SJSA1 (cell line): ENCODE results near the gene SCNN1A. TPM values are rescaled to one million over a fixed set of nuclear protein-coding genes. Genes with fewer than 3 reads are reported as not detected.

ENCODE experiments used
- DNase-seq, 2 experiments: peaks; one replicate each; pipeline ENCODE4 v3.0.0-alpha.2; 2015 to 2020; ENCODE audit warnings: low spot score in 2 of 2, low read depth in 1 of 2
- H3K27ac ChIP-seq: fragments of 250-450 bp; sonication (Bioruptor Pico); 2 replicates; pipeline ENCODE4 v1.5.1; 2020; ENCODE audit warnings: mild to moderate bottlenecking, moderate library complexity
- H3K27me3 ChIP-seq: fragments of 250-450 bp; sonication (Bioruptor Pico); replicated peaks from 2 replicates; pipeline ENCODE4 v1.5.1; 2020; ENCODE audit warnings: mild to moderate bottlenecking, moderate library complexity
- H3K36me3 ChIP-seq: fragments of 250-450 bp; sonication (Bioruptor Pico); 2 replicates; pipeline ENCODE4 v1.5.1; 2020; ENCODE audit warnings: mild to moderate bottlenecking
- H3K4me1 ChIP-seq: fragments of 250-450 bp; sonication (Bioruptor Pico); replicated peaks from 2 replicates; pipeline ENCODE4 v1.6.1; 2021; ENCODE audit warnings: mild to moderate bottlenecking
- H3K4me3 ChIP-seq: fragments of 250-450 bp; sonication (Bioruptor Pico); 2 replicates; pipeline ENCODE4 v1.5.1; 2020; ENCODE audit warnings: mild to moderate bottlenecking
- H3K9me3 ChIP-seq: fragments of 250-450 bp; sonication (Bioruptor Pico); replicated peaks from 2 replicates; pipeline ENCODE4 v1.5.1; 2020; ENCODE audit warnings: mild to moderate bottlenecking
- total RNA-seq: library from RNA; depleted of rRNA; stranded (reverse); fragments of >200 nt; shearing (Covaris generic); gene quantifications from 2 replicates; pipeline ENCODE4 v1.2.3, GENCODE V29; 2014

Gene SCNN1A
- total RNA-seq, 1 experiment from 2014 or later = 0.18 TPM

GRCh38 chr12:6368906-6369525 is 6.3 kb downstream of the SCNN1A start:
- DNase-seq = no peak
- Histone ChIP-seq H3K27ac (no peak overlapping the region), H3K9me3 (no peaks in the 10 kb centered on the region), H3K36me3 (no peaks in the 10 kb centered on the region), H3K4me1 (peaks cover 36% of the 10 kb centered on the region), H3K4me3 (no peak overlapping the region), H3K27me3 (no peaks in the 10 kb centered on the region)

GRCh38 chr12:6367969-6368892 is 7.1 kb downstream of the SCNN1A start:
- Histone ChIP-seq H3K27ac (no peak overlapping the region), H3K36me3 (no peaks in the 10 kb centered on the region)

GRCh38 chr12:6367065-6367968 is 8.0 kb downstream of the SCNN1A start:
- Histone ChIP-seq H3K36me3 (no peaks in the 10 kb centered on the region), H3K9me3 (no peaks in the 10 kb centered on the region), H3K4me1 (peaks cover 28% of the 10 kb centered on the region), H3K27ac (no peak overlapping the region), H3K27me3 (no peaks in the 10 kb centered on the region), H3K4me3 (no peak overlapping the region)
- no peak for DNase-seq

More at GRCh38 chr12:6367969-6368892, 7.1 kb downstream of the SCNN1A start:
- H3K9me3 ChIP-seq = no peaks in the 10 kb centered on the region
- peaks cover 38% of the 10 kb centered on the region for H3K4me1 ChIP-seq
- H3K27me3 ChIP-seq = no peaks in the 10 kb centered on the region
- H3K4me3 ChIP-seq = no peak overlapping the region
- no peak for DNase-seq

- Histone ChIP-seq H3K27ac (no peak overlapping the region), H3K36me3 (no peaks in the 10 kb centered on the region), H3K4me1 (peaks cover 9% of the 10 kb centered on the region; the same call in 1 of the 2 replicates), H3K27me3 (no peaks in the 10 kb centered on the region), H3K4me3 (no peak overlapping the region), H3K9me3 (no peaks in the 10 kb centered on the region)
- no peak for DNase-seq
Observed at GRCh38 chr12:6364044-6364374, 11.4 kb downstream of the SCNN1A start.

- DNase-seq = no peak
- H3K27ac ChIP-seq = no peak overlapping the region
Observed at GRCh38 chr12:6363330-6364043, 11.9 kb downstream of the SCNN1A start.

GRCh38 chr12:6363010-6363329 is 12.4 kb downstream of the SCNN1A start:
- no peak overlapping the region for H3K27ac ChIP-seq
- H3K4me3 ChIP-seq = no peak overlapping the region
- H3K27me3 ChIP-seq = no peaks in the 10 kb centered on the region
- H3K9me3 ChIP-seq = no peaks in the 10 kb centered on the region
- no peak for DNase-seq
- H3K4me1 ChIP-seq = peaks cover 9% of the 10 kb centered on the region; the same call in 1 of the 2 replicates
- H3K36me3 ChIP-seq = no peaks in the 10 kb centered on the region

More at GRCh38 chr12:6363330-6364043, 11.9 kb downstream of the SCNN1A start:
- H3K4me1 ChIP-seq = peaks cover 9% of the 10 kb centered on the region; the same call in 1 of the 2 replicates
- H3K27me3 ChIP-seq = no peaks in the 10 kb centered on the region
- peak overlapping the region; percentile 19; the same call in 1 of the 2 replicates for H3K4me3 ChIP-seq
- H3K36me3 ChIP-seq = no peaks in the 10 kb centered on the region
- no peaks in the 10 kb centered on the region for H3K9me3 ChIP-seq

GRCh38 chr12:6362403-6362802 is 13.0 kb downstream of the SCNN1A start:
- DNase-seq = no peak
- no peak overlapping the region for H3K4me3 ChIP-seq
- H3K36me3 ChIP-seq = no peaks in the 10 kb centered on the region
- H3K9me3 ChIP-seq = no peaks in the 10 kb centered on the region
- H3K27ac ChIP-seq = no peak overlapping the region
- peaks cover 9% of the 10 kb centered on the region; the same call in 1 of the 2 replicates for H3K4me1 ChIP-seq
- no peaks in the 10 kb centered on the region for H3K27me3 ChIP-seq

- no peak for DNase-seq
- no peak overlapping the region for H3K4me3 ChIP-seq
- no peaks in the 10 kb centered on the region for H3K9me3 ChIP-seq
- H3K27ac ChIP-seq = no peak overlapping the region
- peaks cover 9% of the 10 kb centered on the region; the same call in 1 of the 2 replicates for H3K4me1 ChIP-seq
- no peaks in the 10 kb centered on the region for H3K36me3 ChIP-seq
- no peaks in the 10 kb centered on the region for H3K27me3 ChIP-seq
Observed at GRCh38 chr12:6361834-6362233, 13.5 kb downstream of the SCNN1A start.

- Histone ChIP-seq H3K4me1 (peaks cover 9% of the 10 kb centered on the region; the same call in 1 of the 2 replicates), H3K4me3 (no peak overlapping the region), H3K27ac (no peak overlapping the region), H3K27me3 (no peaks in the 10 kb centered on the region), H3K9me3 (no peaks in the 10 kb centered on the region), H3K36me3 (no peaks in the 10 kb centered on the region)
- no peak for DNase-seq
Observed at GRCh38 chr12:6360578-6361490, 14.5 kb downstream of the SCNN1A start.

- Histone ChIP-seq H3K36me3 (no peaks in the 10 kb centered on the region), H3K9me3 (no peaks in the 10 kb centered on the region), H3K27me3 (no peaks in the 10 kb centered on the region), H3K27ac (no peak overlapping the region), H3K4me1 (peaks cover 9% of the 10 kb centered on the region; the same call in 1 of the 2 replicates), H3K4me3 (no peak overlapping the region)
- DNase-seq = no peak
Observed at GRCh38 chr12:6360080-6360571, 15.2 kb downstream of the SCNN1A start.

GRCh38 chr12:6358881-6359280 is 16.5 kb downstream of the SCNN1A start:
- Histone ChIP-seq H3K27me3 (no peaks in the 10 kb centered on the region), H3K27ac (no peak overlapping the region), H3K36me3 (no peaks in the 10 kb centered on the region), H3K4me1 (peaks cover 9% of the 10 kb centered on the region; the same call in 1 of the 2 replicates), H3K9me3 (no peaks in the 10 kb centered on the region), H3K4me3 (no peak overlapping the region)
- no peak for DNase-seq

- Histone ChIP-seq H3K4me3 (no peak overlapping the region), H3K36me3 (no peaks in the 10 kb centered on the region), H3K9me3 (no peaks in the 10 kb centered on the region), H3K4me1 (no peaks in the 10 kb centered on the region), H3K27me3 (no peaks in the 10 kb centered on the region), H3K27ac (no peak overlapping the region)
- no peak for DNase-seq
Observed at GRCh38 chr12:6356374-6356820, 19.0 kb downstream of the SCNN1A start.
